Measurements from ENCODE around the gene EPHA10.
A peak's percentile ranks its signal among the peaks of the same experiment; 100 is the strongest.

EPHA10 gene

DNA sequence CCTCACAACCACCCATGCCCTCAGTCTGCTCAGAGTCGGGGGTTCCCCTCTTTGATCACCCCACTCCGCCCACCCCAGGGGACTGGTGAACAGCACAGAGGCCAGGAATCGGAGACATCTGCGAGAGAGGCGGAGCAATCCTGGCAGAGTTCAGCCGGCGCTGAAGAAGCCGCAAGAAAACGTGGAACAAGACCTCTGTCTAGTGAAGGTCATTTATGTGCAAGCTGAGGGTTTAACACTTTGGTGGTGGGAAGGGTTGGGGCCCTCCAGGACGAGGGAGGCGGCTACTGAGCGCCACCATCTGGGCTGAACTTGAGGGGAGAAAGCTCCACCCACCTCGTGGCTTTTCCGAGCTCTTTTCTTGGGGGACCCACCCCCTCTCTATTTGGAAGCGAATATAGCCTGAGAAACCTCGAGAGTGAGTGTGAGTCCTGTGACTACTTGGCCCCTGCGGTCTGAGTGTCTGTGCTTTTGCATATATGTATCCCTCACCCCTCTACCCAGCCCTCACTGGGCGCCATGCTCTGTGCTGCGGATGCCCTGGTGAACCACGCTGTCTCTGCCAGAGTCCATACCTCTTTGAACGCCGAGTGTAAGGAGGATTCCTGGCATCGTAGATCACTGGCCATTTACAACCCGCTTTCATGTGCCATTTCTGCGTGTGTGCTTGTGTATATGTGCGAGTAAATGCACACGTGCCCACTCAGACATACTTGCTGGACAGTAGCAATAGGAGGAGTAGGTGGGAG lies 1.2 kb upstream of the EPHA10 start:
- peak; percentile 18 for TF ChIP-seq CTCF (IDR thresholded peaks at IDR 0.05; ENCODE audit: low read depth, low read length, missing control alignments)
- DNase-seq (ENCODE audit: low read depth): no peak
- H3K4me3 ChIP-seq (ENCODE audit: low read depth, low read length): no peak overlapping the region

DNA sequence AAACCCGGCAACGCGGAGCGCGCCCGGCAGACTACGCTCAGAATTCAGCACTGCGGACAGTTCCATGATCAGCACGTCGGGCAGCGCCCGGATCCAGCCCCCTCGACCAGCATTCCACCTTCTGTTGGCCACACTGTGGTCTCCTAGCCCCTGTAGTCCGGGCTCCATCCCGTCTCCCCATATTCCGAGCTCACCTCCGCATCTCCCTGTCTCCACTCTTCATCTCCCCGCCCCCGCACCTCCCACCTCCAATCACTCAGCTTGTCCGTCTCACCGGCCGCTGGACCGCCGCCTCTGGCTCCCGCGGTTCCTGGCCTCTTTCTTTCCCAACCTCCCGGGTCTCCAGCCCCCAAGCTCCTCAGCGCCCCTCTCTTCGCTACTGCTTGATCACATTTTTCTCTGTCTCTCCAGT lies 500 bp downstream of the EPHA10 start:
- TF ChIP-seq CTCF (IDR thresholded peaks at IDR 0.05; ENCODE audit: low read depth, low read length, missing control alignments): no peak
- no peak for DNase-seq (ENCODE audit: low read depth)
- H3K4me3 ChIP-seq (ENCODE audit: low read depth, low read length): no peak overlapping the region

DNA sequence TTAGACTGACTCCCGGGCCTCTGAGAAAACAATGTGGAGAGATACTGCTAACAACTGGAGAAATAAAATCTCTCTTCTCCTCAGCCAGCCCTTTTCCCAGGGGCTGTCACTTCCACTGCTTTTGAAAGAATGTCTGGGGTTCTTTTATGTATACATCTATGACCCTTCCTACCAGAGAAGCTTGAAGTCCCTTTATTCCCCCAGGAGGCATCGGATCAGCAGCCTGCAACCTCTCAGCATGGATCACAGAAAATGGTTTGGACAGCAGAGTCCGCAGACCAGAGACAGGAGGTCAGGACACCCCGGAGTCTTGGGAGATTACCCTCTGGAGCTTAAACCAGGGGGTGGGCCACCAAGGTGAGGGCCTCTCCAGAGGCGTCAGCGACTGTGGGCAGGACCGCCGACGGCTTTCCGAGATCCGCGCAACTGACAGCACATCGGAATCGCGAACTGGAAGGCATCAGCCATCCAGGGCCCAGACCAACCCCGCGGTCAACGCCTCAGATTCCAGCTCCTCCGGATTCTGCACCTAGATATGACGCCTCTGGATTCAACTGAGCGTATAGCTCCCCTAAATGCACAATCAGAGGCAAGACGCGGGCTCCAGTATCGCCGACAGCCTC lies 1.0 kb downstream of the EPHA10 start:
- DNase-seq (ENCODE audit: low read depth): no peak
- H3K4me3 ChIP-seq (ENCODE audit: low read depth, low read length): no peak overlapping the region
- no peak for TF ChIP-seq CTCF (IDR thresholded peaks at IDR 0.05; ENCODE audit: low read depth, low read length, missing control alignments)

- no peak overlapping the region for H3K4me3 ChIP-seq (ENCODE audit: low read depth, low read length)
- DNase-seq (ENCODE audit: low read depth): no peak
- TF ChIP-seq CTCF (IDR thresholded peaks at IDR 0.05; ENCODE audit: low read depth, low read length, missing control alignments): no peak
Measured at GRCh38 chr1:37762516-37762915, 2.4 kb downstream of the EPHA10 start.

DNA sequence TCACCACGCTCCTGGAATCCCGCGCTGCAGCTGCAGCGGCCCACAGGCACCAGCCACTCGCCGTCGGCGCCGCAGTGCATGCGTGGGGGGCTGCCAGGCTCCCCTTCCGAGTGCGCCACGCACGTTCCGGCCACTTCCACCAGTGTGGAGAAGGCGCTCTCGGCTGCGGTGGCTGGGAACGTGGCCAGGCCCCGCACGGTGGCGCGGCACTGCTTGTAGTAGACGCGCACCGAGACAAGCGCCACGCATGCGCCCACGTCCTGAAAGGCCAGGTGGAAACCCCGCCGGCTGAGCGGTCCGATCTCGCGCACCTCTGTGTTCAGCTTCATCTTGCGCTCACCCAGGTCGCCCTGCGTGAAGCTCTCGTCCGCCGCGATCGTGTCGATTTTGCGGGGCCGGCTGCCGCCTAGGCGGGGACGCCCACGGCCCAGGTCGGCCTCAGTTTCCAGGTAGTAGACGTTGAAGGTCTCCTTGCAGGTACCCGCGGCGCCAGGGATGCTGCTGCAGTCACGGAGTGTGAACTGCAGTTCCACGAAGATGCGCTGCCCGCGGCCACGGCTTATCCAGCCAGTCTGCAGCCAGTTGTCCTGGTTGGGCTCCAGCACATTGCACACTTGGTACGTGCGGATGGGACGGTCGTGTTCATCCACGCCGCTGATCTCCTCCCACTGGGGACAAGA lies 3.4 kb downstream of the EPHA10 start:
- no peak overlapping the region for H3K4me3 ChIP-seq (ENCODE audit: low read depth, low read length)
- TF ChIP-seq CTCF (IDR thresholded peaks at IDR 0.05; ENCODE audit: low read depth, low read length, missing control alignments): no peak
- DNase-seq (ENCODE audit: low read depth): no peak

- H3K4me3 ChIP-seq (ENCODE audit: low read depth, low read length): no peak overlapping the region
- no peak for DNase-seq (ENCODE audit: low read depth)
- no peak for TF ChIP-seq CTCF (IDR thresholded peaks at IDR 0.05; ENCODE audit: low read depth, low read length, missing control alignments)
Measured at GRCh38 chr1:37759451-37759850, 5.5 kb downstream of the EPHA10 start.

Data from GM12864 (cell line).